ENCODE results near the gene UBALD2.
"Not testable (repeated sequence)": the region's sequence is repeated elsewhere in the genome, so short reads cannot be mapped to it uniquely, and the experiment has no call there.

The UBALD2 gene

DNA sequence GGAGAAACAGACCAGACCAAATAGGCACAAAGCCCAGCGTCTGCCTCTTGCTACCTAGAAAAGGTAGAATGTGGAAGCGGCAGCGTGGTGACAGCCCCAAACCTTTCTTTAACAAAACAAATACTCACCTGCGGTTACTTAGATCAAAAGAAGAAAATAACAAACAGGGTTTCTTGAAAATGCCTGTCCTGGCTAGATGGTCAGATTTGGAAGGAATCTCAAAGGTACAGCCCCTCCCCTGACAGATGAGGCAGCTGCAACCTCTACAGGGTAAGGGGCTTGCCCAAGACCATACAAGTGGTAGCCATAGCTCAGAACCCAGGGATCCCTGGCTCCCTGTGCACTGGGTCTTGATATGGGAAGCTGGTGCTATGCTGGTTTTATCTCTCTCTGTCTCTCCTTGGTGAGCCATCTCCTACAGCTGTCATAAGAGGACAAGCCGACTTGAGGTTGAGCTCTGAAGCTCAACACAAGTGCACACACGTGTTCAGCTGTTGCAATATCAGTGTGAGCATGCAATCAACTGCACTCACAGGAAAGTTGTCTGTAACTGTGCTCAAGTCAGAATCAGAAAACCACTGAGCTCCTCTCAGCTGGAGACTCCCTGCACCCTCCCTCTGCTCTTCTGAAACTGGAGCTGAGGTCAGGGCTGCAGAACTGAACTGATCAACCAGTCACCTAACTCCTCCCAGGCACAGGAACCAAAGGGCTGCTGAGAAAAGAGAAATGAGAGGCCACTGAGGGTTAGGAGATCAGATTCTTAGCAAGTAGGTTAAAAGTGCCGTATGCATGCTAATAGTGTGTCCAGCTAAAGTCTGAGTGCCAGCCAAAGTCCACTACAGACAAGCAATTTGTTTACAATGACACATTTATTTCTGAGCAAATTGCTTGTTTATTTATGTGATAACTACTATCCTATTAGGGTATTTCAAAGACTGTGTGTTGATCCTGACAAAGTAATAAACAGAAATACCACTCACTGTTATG lies 18.8 kb upstream of the UBALD2 start:
- DNase-seq (ENCODE audit: low spot score), result no peak

- no peak for DNase-seq (ENCODE audit: low spot score)
These were observed 17.8 kb upstream of the UBALD2 start for GRCh38 chr17:76247304-76247703.

DNA sequence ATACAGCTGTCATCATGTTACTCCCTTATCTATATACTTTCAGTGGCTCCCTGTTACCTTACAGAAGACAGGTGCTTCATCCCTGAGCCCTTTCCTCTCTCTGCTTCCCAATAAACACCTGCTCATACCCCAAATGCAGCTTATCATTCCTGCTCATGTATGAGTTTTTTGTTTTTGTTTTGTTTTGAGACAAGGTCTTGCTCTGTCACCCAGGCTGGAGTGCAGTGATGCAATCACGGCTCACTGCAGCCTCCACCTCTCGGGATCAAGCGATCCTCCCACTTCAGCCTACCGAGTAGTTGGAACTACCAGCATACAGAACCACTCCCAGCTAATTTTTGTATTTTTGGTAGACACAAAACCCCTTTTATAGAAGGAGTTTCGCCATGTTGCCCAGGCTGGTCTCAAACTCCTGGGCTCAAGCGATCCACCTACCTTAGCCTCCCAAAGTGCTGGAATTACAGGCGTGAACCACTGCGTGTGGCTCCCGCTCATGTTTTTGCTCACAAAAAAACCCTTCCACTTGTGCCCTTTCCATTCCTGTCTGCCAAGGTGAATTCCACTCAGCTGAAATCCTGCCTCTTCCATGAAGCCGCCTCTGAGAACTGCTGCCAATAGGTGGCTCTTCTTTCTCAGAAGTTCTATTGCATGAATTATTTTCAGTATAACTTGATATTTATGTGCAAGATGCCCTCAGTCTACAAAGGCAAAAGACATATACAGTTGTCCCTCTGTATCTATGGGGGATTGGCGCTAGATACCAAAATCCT lies 16.9 kb upstream of the UBALD2 start:
- DNase-seq (ENCODE audit: low spot score), result no peak

- no peak for DNase-seq (ENCODE audit: low spot score)
These were observed 15.0 kb upstream of the UBALD2 start for GRCh38 chr17:76250141-76250540.

- DNase-seq (ENCODE audit: low spot score), result no peak
These were observed 13.6 kb upstream of the UBALD2 start for GRCh38 chr17:76251478-76252039.

GRCh38 chr17:76252040-76252954 lies 12.9 kb upstream of the UBALD2 start:
- DNase-seq (ENCODE audit: low spot score), result no peak

DNA sequence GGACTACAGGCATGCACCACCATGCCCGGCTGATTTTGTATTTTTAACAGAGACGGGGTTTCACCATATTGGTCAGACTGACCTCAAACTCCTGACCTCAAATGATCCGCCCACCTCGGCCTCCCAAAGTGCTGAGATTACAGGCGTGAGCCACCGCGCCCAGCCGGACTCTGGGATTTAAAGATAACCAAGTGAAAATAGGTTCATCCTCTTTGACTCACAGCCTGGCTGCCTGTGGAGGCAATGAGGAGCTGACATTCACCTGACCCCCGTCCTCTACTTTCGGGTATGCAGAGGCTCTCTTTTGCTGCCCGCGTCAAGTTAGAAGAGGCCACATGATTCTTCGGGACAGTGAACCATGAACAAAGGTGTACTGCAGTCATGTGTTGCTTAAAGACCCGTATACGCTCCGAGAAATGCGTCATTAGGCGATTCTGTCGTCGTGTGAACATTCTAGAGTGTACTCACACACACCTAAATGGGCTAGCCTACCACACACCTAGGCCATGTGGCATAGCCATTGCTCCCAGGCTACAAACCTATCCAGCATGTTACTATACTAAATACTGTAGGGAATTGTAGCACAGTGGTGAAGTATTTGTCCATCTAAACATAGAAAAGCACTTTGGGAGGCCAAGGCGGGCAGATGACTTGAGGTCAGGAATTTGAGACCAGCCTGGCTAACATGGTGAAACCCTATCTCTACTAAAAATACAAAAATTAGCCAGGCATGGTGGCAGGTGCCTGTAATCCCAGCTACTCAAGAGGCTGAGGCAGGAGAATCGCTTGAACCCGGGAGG lies 12.0 kb upstream of the UBALD2 start:
- not testable (repeated sequence) for DNase-seq (ENCODE audit: low spot score)

DNA sequence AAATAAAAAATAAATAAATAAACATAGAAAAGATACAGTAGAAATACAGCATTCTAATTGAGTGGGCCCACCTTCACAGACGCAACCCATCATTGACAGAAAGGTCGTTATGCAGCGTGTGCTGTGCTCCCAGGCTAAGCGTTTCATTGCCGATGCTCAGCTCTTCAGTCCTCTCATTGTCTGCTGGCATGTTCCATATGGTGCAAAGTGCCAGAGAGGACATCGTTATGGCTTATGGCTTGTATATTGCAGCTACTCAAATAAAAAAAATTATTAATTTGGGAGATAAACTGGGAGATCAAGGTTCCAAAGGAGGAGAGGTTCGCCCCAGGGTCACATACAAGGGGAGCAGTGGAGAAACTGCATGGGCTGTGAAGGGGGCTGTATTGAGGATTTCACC lies 11.3 kb upstream of the UBALD2 start:
- DNase-seq (ENCODE audit: low spot score), result no peak

- DNase-seq (ENCODE audit: low spot score), result no peak
These were observed 10.9 kb upstream of the UBALD2 start for GRCh38 chr17:76254275-76254674.

GRCh38 chr17:76255801-76256429 lies 9.2 kb upstream of the UBALD2 start:
- no peak for DNase-seq (ENCODE audit: low spot score)

GRCh38 chr17:76256430-76257050 lies 8.6 kb upstream of the UBALD2 start:
- DNase-seq (ENCODE audit: low spot score), result not testable (repeated sequence)

- DNase-seq (ENCODE audit: low spot score), result no peak
These were observed 4.9 kb upstream of the UBALD2 start for GRCh38 chr17:76260220-76260619.

DNA sequence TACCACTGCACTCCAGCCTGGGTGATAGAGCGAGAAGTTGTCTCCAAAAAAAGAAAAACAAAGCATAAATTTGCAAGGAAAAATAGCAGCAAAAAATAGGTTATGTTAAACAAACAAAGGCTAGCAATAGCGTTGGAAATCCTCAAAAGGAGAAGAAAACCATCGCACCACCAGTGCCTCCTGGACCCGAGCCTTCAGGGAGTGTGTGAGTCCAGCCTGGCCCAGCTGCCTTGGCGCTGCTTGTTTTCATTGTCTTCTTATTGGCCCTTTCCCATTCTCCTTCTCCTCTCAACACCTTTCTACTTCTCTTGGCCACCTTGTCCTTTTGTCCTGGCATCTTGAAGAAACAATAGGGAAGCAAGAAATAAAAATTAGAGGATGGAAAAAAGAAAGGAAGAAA lies 4.5 kb upstream of the UBALD2 start:
- DNase-seq (ENCODE audit: low spot score), result no peak

- no peak for DNase-seq (ENCODE audit: low spot score)
These were observed 3.5 kb upstream of the UBALD2 start for GRCh38 chr17:76261421-76262215.

DNA sequence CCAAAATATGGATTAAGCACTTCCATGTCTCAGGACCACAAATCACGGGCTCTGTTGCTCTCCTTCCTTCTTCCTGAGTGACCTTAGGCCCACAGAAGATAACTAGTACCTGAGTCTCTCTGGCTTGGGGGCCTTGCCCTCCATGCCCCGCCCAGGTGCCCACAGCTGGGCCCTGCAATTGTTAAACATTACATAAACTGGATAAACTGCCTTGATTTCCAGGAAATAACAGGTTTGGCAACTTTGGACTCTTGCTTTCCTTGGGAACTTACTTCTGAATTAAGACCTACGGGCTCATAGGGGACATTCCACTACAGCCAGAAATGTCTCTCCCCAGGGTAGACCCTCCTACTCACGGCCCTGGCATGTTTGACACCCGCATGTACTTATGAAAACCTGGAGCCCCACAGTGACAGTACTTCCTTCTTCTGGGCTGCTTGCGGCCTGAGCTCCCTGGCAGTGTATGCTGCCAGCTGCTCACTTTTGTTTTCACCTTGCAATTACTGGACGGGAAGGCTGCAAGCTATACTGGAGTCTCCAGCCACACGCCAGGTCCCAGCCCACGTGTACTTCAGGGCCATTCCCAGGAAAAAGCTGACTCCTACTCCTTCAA lies 2.3 kb upstream of the UBALD2 start:
- DNase-seq (ENCODE audit: low spot score), result no peak

- no peak for DNase-seq (ENCODE audit: low spot score)
These were observed 1.3 kb upstream of the UBALD2 start for GRCh38 chr17:76263896-76264295.

DNA sequence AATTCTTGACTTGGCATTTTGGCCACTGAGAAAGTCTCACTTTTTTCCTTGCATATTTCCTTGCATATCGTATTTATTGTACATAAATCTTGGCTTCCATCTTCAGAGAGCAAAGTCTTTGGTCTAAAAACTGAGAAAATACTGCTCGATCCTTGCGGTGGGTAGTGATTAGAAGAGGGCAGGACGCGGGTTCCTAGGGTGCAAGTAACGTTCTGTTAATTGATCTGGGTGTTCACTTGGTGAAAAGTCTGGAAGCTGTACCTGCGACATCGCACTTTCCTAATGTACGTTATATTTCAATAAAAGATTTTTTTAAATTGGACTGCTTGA lies 758 bp upstream of the UBALD2 start:
- DNase-seq (ENCODE audit: low spot score), result no peak

DNA sequence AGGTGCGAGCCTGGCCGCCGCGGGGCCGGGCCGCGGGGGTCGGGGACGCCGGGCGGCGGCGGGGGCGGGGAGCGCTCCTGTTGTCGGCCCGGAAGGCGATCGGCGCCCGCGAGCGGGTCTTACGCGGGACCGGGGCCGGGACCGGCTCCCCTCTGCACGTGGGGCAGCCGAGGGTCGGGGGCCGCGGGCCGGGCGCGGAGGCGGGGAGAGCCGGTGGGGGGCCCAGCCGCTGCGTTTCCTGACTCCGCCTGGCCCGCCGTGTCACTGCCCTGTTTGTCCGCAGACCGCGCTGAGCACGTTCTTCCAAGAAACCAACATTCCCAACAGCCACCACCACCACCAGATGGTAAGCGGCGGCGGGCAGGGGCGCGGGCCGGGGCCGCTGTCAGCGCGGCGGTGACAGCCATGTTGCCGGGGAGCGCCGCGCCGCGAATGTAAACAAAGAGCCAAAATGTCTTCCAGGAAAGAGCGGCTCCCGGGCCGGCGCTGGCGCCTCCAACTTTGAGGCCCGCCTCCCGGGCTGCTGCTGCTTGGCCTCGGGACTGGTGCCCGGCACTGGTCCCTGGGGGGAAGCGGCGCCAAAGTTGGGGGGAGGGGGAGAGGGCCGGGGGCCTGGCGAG lies 586 bp downstream of the UBALD2 start:
- DNase-seq (ENCODE audit: low spot score), result peak; percentile 51
